Measurements from ENCODE around the gene PDIA5.

DNA sequence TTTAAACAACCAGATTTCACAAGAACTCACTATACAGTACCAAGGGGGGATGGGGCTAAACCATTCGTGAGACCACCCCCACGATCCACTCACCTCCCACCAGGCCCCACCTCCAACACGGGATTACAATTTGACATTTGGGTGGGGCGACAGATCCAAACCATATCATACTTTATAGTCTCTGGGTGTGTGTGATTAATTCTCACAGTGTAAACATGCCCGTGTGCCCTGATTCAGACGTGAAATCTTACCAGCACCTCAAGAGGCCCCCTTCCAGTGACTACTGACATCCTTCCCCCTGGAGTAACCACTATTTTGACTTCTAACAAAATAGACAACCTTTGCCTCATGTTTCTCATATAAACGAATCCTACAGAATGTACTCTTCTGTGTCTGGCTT is 5.0 kb upstream of the PDIA5 start:
- TF ChIP-seq, protein P1, sequence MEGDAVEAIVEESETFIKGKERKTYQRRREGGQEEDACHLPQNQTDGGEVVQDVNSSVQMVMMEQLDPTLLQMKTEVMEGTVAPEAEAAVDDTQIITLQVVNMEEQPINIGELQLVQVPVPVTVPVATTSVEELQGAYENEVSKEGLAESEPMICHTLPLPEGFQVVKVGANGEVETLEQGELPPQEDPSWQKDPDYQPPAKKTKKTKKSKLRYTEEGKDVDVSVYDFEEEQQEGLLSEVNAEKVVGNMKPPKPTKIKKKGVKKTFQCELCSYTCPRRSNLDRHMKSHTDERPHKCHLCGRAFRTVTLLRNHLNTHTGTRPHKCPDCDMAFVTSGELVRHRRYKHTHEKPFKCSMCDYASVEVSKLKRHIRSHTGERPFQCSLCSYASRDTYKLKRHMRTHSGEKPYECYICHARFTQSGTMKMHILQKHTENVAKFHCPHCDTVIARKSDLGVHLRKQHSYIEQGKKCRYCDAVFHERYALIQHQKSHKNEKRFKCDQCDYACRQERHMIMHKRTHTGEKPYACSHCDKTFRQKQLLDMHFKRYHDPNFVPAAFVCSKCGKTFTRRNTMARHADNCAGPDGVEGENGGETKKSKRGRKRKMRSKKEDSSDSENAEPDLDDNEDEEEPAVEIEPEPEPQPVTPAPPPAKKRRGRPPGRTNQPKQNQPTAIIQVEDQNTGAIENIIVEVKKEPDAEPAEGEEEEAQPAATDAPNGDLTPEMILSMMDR (IDR thresholded peaks at IDR 0.05; ENCODE audit: insufficient read depth, low read length), result no peak
- no peak for TF ChIP-seq SPI1 (IDR thresholded peaks at IDR 0.05; ENCODE audit: borderline replicate concordance, low read depth)
- TF ChIP-seq, protein P2, sequence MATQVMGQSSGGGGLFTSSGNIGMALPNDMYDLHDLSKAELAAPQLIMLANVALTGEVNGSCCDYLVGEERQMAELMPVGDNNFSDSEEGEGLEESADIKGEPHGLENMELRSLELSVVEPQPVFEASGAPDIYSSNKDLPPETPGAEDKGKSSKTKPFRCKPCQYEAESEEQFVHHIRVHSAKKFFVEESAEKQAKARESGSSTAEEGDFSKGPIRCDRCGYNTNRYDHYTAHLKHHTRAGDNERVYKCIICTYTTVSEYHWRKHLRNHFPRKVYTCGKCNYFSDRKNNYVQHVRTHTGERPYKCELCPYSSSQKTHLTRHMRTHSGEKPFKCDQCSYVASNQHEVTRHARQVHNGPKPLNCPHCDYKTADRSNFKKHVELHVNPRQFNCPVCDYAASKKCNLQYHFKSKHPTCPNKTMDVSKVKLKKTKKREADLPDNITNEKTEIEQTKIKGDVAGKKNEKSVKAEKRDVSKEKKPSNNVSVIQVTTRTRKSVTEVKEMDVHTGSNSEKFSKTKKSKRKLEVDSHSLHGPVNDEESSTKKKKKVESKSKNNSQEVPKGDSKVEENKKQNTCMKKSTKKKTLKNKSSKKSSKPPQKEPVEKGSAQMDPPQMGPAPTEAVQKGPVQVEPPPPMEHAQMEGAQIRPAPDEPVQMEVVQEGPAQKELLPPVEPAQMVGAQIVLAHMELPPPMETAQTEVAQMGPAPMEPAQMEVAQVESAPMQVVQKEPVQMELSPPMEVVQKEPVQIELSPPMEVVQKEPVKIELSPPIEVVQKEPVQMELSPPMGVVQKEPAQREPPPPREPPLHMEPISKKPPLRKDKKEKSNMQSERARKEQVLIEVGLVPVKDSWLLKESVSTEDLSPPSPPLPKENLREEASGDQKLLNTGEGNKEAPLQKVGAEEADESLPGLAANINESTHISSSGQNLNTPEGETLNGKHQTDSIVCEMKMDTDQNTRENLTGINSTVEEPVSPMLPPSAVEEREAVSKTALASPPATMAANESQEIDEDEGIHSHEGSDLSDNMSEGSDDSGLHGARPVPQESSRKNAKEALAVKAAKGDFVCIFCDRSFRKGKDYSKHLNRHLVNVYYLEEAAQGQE (IDR thresholded peaks at IDR 0.05; ENCODE audit: insufficient replicate concordance, low read depth), result no peak
